Posterior vena cava (tissue), 2 donors: ENCODE data around the gene NFE2L2. TPM values are rescaled to one million over a fixed set of nuclear protein-coding genes. Genes with fewer than 3 reads are reported as not detected.
"Not testable (repeated sequence)": the region's sequence is repeated elsewhere in the genome, so short reads cannot be mapped to it uniquely, and the experiment has no call there.

ENCODE experiments used
- DNase-seq: peaks from one replicate; pipeline ENCODE4 v3.0.0-alpha.2; 2020; ENCODE audit warnings: low spot score
- intact Hi-C, 2 donors: fragments of 100-400 bp; cut with DNase I; formaldehyde crosslinking; loops; one replicate each; pipeline versions ENCODE4 v1.14.1 to v1.14.2; 2022 to 2023
- total RNA-seq, 2 donors: library from RNA; stranded (reverse); fragmentation: NEBNext Ultra II Directional; extraction: Animal tissue kit (Norgen Biotek cat#: 25700); gene quantifications; one replicate each; pipeline ENCODE4 v1.2.1, GENCODE V29; 2021
- donor health status: DM: yes; HTN: yes; CAD: no.
- donor health status: DM: yes; HTN: yes; CAD: no.

Gene NFE2L2
- total RNA-seq, 2 donors from 2014 or later = 82.8 to 87.5 TPM

DNA sequence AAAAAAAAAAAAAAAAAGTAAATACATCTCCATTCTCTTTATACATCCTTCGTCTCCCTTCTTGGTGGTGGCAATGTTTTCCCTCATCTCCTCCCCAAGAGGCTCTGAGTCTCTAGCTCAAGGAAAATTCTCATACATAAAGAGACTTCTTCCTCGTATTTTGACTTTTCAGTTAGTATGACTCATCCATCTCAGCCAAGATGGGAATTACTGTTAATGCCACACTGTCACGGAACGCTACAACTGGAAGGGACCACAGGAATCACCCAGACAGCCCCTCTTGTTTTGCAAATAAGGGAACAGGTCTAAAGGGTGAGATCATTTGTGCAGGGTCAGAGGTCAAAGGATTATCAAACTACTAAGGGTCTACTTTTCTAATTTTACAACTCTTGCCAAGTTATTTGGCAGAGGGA lies 19.5 kb downstream of the NFE2L2 start:
- intact Hi-C loops = no loop called here
- no peak for DNase-seq

DNA sequence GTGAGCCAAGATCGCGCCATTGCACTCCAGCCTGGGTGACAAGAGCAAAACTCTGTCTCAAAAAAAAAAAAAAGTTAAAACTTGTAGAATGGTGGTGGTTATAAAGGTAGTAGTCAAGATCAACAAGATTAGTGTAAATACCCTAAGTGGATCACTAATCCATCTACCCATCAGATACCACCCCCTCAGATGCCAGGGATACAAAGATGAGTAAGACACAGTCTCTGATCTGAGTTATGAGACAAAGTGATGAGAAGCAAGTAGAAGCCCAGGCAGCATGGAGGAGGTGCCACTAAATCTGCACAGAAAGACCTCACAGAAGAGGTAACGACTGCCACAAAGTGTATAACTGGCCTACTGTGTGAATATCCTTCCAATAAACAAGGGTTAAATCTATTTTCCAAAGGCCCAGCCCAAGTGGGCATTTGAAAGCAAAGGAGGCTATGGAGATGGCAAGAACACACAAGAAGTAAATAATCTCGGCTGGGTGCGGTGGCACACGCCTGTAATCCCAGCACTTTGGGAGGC lies 20.2 kb downstream of the NFE2L2 start:
- DNase-seq = no peak
- intact Hi-C loops = no loop called here

DNA sequence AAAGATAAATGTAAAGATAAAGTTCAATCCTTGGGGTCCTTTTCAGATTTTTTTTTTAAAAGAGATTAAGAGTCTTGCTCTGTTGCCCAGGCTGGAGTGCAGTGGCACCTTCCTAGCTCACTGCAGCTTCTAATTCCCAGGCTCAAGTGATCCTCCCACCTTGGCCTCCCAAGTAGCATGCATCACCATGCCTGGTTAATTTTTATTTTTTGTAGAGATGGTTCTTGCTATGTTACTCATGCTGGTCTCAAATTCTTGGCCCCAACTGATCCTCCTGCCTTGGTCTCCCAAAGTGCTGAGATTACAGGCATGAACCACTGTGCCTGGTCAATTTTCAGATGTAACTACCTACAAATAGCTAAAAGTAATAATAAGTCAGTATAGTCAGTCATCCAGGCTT lies 21.1 kb downstream of the NFE2L2 start:
- DNase-seq = no peak
- intact Hi-C loops = no loop called here

DNA sequence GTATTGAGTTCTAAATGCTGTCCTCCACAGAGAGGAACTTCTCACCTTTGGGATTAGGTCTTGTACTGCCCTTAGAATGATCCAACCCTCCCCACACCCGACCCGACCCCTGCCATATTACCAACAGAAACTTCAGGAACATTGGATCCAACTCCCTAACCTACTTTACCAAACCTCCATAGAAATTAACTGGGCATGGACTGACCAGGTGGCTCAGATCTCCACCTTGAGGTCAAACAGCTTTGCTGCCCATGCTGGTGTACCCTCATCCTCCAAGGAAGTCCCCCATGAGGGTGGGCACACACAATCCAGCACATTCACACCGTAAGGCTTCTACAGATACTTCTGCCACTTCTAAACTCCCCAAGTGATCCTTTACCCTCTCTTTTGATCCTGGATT lies 21.5 kb downstream of the NFE2L2 start:
- no peak for DNase-seq
- intact Hi-C loops = no loop called here

DNA sequence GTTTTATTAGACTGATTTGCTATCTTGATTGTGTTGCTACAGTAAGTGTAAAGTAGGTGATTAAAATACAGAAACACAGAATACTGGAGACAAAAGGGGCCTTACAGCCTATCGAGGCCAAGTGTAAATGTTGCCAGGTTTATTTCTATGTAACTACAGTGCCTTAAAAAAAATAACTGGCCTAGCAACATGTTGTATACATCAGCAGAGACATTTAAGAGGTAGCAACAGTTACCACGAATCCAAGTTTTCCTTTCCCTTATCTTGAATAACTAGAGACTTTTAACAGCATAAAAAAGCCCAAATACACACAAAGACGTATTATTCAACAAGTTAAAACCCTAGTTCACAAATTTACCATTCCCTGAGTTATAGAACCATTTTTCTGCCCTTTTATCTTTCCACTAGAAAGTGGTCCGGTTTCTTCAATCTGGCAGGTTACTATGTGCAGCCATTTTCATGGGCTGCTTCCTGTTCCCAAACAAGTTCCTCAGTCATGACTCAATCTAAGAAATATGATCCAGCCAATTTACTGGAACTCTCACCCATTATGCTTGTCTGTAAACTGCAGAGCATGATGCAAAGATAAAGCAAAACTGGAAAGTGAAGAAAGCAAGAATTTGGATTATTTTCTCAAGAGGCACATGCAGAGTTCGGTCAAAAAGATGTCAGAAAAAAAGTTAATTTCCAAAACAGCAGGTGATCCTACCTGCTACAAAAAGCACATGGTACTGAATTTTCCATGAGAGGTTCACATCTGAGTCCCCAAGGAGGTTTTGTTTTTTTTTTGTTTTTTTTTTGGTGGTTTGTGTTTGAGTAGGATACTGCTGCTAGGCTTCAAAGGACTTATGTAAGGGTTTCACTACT lies 22.2 kb downstream of the NFE2L2 start:
- intact Hi-C loops = no loop called here
- DNase-seq = no peak

DNA sequence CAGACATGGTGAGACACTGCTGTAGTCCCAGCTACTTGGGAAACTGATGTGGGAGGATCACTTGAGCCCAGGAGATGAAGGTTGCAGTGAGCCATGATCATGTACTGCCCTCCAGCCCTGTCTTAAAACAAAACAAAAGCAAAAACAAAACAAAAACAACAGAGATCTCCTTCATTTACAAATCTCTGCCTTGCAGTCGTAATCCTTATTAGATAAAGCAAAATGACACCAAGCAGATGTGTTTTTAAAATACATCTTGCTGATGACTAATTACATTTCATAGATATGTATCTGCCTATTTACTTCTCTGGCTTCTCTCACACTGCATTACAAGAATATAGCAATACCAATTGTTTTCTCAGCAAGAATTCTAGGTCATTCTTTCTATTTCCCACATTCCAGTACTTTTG lies 22.8 kb downstream of the NFE2L2 start:
- intact Hi-C loops = no loop called here
- no peak for DNase-seq

DNA sequence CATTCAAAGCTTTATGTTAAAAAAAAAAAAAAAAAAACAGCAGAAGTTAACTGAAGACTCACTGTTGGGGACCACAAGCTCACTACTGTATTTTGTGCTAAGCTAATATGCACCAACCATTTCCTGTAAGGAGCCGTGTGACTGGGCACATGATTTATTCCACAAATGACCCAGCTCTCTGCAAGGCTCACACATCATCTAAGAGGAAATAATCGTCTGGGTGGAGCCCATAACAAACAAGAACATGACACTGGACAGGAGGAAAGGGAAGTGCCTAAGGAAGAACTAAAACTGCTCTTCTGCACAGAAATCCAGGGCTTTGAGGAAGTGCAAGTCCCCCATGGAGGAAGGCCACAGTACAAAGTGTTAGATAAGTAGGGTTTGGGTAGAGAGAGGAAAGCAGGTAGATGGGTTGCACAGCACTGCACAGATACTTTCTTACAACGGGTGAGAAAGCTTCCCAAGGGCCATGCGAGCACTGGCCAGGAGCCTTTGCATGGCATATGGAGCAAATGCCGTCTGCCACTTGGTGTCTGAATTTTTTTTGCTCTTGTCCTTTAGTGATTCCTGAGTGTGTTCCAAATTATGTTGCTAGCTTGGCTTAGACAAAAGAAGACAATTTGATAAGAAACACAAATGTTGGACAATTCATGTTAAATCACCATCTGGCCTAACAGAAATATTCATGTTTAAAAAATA lies 24.4 kb downstream of the NFE2L2 start:
- no peak for DNase-seq
- intact Hi-C loops = no loop called here

DNA sequence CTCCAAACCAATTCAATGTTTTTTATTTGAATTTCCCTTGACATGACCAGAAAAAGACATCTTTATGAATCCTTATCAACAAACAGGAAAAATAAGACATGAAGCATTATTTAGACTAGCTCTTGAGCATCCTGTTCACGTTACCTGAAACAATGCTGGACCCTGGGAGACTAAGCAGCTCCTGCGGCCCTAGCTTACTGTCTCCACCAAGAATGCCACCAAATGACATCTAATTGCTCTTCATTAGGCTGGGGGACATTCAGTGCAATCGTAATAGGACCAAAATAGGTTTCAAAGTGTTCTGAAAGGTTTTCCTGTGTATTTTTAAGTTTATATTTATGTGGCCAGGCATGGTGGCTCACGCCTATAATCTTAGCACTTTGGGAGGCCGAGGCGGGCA lies 25.5 kb downstream of the NFE2L2 start:
- intact Hi-C loops = no loop called here
- no peak for DNase-seq

DNA sequence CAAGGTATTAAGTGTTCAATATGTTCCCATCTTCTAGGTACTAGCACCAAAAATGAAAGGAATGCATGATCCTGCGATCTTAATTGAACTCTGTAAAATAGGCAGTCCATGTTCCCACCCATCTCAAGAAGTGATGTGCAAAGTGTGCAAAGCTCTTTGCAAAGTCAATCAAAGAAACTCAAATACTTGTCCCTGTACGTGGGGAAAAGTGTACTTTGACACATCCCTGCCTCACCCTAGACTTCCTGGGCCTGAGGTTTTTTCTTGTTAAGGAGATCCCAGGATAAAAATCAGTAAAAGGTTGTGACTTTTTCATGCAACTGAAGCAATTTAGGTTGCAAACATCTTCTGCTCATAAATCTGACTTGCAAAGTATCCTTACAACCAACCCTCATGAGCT lies 26.6 kb downstream of the NFE2L2 start:
- intact Hi-C loops = no loop called here
- DNase-seq = no peak

DNA sequence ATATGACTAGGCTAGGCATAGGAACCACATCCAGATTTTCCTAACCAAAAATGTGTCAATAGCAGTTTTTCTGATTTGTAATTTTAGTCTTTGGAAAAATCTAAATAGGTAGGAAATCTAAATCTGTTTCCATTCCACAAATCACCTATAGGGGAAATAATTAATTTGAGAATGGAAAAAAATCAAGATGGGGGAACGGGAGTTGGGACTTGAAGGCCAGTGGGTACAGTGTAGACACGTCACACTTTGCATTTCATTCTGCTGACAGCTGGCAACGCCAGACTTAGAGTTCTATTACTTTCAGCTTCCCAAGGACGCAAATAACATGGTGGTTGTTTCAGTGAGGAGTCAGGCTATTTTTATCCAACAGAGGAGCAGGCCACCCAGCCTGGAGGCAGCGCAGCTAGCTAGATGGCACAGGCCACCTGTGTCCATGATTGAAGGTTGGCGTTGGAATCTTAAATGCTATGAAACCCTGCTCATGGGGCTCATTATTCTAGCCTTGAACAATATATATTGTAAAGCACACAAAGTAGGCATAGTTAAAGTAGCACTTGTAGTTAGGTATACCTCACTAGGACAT lies 28.6 kb downstream of the NFE2L2 start:
- intact Hi-C loops = no loop called here

DNA sequence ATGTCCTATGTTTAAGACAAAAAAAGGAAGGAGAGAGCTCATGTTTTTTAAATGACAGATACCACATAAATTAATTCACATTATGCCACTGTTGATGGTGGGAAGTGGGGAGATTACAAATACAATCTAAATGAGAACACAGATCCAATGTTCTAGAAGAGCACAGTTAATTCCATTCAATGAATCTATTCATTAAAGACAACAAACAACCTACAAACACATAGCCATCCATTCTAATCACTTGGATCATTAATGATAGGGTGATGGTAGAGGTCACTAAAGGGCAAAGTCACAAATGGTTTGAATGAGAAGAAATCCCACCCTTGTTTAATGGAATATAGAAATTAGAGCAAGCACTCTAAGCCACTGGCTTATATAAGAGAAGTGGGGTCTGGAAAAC lies 30.3 kb downstream of the NFE2L2 start:
- intact Hi-C loops = no loop called here
- DNase-seq = no peak

More for the DNA sequence above, 28.6 kb downstream of the NFE2L2 start:
- no peak for DNase-seq

DNA sequence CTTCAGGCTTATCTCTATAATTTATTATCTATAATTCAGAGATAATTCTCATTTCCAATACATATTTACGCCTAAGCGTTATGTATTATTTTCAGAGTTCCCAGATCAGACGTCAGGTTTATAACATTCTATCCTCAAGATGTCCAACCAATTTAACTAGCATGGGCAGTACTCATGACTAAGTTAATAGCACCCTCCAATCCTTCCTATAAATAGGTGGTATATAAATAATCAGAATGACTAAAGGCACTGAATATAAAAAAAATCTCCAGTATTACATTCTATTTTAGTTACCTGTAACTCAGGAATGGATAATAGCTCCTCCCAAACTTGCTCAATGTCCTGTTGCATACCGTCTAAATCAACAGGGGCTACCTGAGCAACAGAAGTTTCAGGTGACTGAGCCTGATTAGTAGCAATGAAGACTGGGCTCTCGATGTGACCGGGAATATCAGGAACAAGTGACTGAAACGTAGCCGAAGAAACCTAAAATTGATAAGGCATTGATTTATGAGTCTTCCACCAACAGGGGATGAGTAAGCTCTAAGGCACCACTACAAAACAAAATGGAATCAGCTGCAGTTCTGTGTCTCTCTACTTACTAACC lies 32.3 kb downstream of the NFE2L2 start:
- no peak for DNase-seq
- intact Hi-C loops = no loop called here

DNA sequence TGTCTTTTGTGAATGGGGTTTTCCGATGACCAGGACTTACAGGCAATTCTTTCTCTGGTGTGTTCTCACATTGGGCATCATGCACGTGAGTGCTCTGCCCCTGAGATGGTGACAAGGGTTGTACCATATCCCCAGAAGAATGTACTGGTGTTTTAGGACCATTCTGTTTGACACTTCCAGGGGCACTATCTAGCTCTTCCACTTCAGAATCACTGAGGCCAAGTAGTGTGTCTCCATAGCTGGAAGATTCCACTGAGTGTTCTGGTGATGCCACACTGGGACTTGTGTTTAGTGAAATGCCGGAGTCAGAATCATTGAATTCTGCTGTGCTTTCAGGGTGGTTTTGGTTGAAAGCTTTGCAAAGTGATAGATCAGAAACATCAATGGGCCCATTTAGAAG lies 33.3 kb downstream of the NFE2L2 start:
- DNase-seq = no peak
- intact Hi-C loops = no loop called here

DNA sequence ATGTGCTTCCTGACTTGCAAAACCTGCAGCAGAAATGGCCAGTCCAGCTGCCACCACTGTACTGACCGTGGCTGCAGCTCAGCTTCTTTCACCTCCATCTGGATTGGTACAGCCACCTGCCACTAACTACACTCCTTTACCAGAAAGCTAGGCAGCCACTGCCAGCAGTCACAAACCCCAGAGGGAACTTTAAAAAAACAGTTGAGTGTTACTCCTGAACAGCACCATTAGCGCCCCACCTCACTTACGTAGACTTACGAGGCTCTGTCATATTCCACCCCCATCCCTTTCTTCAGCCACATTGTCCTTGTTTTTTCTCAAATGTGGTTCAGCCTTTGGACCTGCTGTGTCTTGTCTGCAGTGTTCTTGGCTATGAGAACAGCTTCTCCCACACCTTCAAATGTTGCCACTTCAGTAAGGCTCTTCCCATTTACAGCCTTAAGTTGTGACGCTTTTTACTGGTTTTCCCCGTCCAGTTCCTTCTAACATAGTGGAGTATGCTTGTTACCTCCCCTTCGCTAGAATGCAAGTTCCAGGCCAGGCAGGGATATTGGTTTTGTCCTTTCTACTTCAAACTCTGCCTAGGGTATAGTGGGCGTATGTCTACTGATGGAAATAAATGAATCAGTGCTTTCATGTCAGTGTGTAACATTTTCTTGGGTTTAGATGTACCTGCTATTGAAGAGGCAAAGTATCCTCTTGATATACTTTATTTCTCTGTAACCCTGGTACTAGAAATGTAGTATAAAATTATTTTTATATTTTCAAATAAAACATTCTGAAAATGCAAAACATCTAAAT lies 34.9 kb downstream of the NFE2L2 start:
- DNase-seq = no peak
- intact Hi-C loops = no loop called here

DNA sequence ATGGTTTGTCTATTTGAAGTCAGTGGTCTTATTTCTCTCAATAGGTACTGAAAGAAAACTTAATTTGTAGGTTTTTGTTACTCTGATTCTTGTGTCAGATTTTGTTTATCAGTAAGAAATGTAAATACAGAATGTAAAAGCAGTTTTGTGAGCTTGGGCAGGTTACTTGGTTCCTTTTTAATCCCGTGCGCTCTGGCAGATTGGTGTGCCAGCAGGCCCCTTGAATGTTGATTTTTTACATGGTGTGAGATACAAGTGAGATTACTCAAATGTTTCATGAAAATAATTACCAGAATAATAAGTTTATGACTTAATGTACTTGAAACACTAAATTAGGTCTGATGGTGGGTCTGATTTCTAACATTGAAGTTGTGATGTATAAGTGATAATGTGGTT lies 38.6 kb downstream of the NFE2L2 start:
- intact Hi-C loops = no loop called here
- DNase-seq = no peak

DNA sequence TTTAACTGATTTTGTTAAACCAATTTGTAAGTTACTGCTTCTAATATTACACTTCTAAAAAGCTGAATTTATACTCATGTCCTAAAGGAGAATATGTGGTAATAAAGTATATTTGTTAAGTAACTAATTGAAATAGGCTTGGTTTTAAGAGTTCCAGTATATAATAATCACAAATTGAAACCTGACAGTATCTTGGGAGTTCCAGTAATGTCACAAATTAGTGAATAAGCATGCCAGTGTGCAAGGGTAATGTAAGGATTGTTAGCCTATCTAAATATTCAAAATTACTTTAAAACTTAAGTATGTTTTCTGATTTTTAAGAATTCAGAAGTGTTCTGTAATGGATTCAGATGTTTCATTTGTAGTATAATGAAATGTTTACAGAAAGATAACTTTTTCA lies 41.1 kb downstream of the NFE2L2 start:
- DNase-seq, intact Hi-C loops: not testable (repeated sequence)

DNA sequence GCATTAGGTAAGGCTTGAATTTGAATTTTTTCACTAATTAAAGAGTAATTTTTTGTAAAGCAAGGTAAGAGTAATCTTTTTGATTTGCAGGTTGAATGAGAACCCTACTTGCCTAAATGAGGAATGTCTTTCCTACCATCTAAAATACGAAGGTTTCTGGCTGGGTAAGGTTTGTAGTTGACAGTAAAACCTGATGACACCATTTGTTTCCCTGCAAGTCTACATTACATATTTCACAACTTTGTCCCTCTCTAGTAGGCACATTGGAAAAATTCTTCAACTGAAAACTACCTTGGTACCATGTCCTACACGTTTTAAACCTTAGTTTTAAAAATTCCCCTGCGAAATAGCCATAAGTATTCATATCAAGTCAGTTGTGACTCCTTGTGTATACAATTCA lies 42.6 kb downstream of the NFE2L2 start:
- intact Hi-C loops = no loop called here
- DNase-seq = no peak

DNA sequence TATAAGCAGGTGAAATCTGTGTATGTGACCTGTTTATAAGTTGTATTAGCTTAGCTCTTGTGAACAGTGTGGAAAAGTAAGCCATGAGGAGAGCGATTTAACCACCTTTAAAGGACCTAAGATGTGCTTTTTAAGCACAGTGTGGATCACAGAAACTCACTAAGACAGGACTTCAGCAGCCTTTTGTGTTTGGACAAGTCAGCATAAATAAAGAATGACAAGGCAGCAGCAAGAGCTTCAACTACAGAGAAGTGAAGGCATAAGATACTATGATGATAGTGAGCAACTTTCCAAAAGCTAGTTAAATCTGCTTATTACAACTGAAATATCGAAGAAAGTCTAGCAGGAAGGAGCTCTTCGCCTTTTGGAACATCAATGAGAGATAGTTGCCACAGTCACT lies 43.0 kb downstream of the NFE2L2 start:
- intact Hi-C loops = no loop called here
- DNase-seq = no peak

DNA sequence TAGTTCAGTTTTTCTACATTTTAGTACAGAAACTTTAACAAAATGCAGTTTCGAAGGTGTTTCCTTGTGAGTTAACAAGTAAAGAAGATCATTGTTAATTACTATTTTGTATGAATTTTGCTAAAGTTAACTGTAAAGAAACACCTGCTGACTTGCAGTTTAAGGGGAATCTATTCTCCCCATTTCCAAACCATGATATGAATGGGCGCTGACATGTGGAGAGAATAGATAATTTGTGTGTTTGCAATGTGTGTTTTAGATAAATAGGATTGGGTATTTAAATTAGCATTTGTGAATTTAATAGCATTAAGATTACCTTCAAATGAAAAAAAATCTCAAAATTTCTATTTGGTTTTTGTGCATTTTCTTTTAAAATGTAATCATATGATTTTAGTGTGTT lies 44.7 kb downstream of the NFE2L2 start:
- not testable (repeated sequence) for DNase-seq
- intact Hi-C loops = loop anchor here in 1 of 2 donors (10.0 kb wide), 1 partner anchor 45 kb away; the partner anchor contains the start of gene NFE2L2
